Activated naive CD8-positive, alpha-beta T cell treated with anti-CD3 and anti-CD28 coated beads, Interleukin-2, amount 50 U/mL, for 24 hours (primary cell): ENCODE data around the gene R3HDM2.

Experiments used
- ATAC-seq: fragments of 150-1000 bp; cut with Tn5 transposase; one replicate; pipeline ENCODE4 v1.10.0; 2021
- DNase-seq: peaks from one replicate; pipeline ENCODE4 v3.0.0; 2021
- H3K27ac Mint-ChIP-seq: one replicate; pipeline ENCODE4 v1.8.0; 2021; ENCODE audit warnings: mild to moderate bottlenecking, mixed read lengths
- H3K27me3 Mint-ChIP-seq: one replicate; pipeline ENCODE4 v1.8.0; 2021; ENCODE audit warnings: mixed read lengths
- H3K36me3 Mint-ChIP-seq: one replicate; pipeline ENCODE4 v1.8.0; 2021; ENCODE audit warnings: low read depth, mixed read lengths
- H3K4me1 Mint-ChIP-seq: one replicate; pipeline ENCODE4 v1.8.0; 2021; ENCODE audit warnings: mixed read lengths
- H3K4me3 Mint-ChIP-seq: one replicate; pipeline ENCODE4 v1.8.0; 2021; ENCODE audit warnings: mild to moderate bottlenecking, moderate library complexity, mixed read lengths
- H3K9me3 Mint-ChIP-seq: one replicate; pipeline ENCODE4 v1.8.0; 2021; ENCODE audit warnings: mixed read lengths

R3HDM2 gene

DNA sequence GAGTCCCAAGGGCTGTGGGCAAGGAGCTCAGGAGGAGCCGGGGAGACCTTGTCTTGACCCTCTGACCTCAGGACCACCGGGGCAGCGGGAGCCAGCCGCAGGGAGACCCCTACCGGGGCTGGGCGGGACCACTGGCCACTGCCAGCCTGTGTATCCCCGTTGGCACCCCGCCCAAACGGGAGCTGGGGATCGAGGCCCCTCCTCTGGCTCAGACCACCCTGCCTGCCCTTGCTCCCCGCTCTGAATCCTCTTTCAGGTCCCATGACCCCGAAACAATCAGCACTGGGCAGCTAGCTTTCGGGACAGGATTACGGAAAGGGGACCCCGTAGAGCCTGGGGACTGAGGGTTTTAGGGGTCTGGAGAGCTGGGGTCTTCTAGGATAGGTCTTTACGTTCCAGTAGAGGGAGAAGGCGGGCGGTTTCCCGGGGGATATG, 30.0 kb upstream of the R3HDM2 start:
- H3K27me3 Mint-ChIP-seq: peaks cover 6% of the 10 kb centered on the region
- ATAC-seq (no peak), DNase-seq (no peak)
- H3K4me1 Mint-ChIP-seq: peaks cover 59% of the 10 kb centered on the region
- peak overlapping the region; percentile 84 for H3K4me3 Mint-ChIP-seq
- H3K27ac Mint-ChIP-seq: no peak overlapping the region
- H3K36me3 Mint-ChIP-seq: no peaks in the 10 kb centered on the region
- H3K9me3 Mint-ChIP-seq: no peaks in the 10 kb centered on the region

DNA sequence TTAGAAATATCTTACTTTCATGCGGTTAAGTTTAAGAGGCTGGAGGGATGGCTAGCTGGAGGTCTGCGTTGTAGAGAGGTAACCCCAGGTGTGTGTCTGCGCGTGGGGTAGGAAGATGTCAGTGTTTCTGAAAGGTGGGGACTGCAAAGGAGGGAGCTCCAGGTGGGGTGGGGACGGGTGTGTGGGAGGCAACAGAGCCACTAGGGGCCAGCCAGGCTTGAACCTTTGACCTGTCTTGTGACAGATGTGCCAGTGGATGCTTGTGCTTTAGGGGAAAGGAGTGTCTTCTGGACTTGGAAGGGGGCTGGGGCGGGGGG, 29.6 kb upstream of the R3HDM2 start:
- peaks cover 6% of the 10 kb centered on the region for H3K27me3 Mint-ChIP-seq
- no peaks in the 10 kb centered on the region for H3K36me3 Mint-ChIP-seq
- no peak for DNase-seq
- H3K4me3 Mint-ChIP-seq: peak overlapping the region; percentile 73
- peaks cover 62% of the 10 kb centered on the region for H3K4me1 Mint-ChIP-seq
- H3K27ac Mint-ChIP-seq: peak overlapping the region; percentile 3
- no peaks in the 10 kb centered on the region for H3K9me3 Mint-ChIP-seq
- ATAC-seq: no peak

GRCh38 chr12:57459750-57460467, 29.1 kb upstream of the R3HDM2 start, which contains the start of gene GLI1:
TSS of gene GLI1 (plus strand) at chr12:57459785. CDS start at chr12:57463692, 3,907 bp downstream.
- DNase-seq (no peak), ATAC-seq (no peak)
- no peaks in the 10 kb centered on the region for H3K36me3 Mint-ChIP-seq
- H3K4me1 Mint-ChIP-seq: peaks cover 65% of the 10 kb centered on the region
- peak within 1 kb of the TSS; percentile 89 for H3K4me3 Mint-ChIP-seq
- no peaks in the 10 kb centered on the region for H3K9me3 Mint-ChIP-seq
- H3K27ac Mint-ChIP-seq: peak within 1 kb of the TSS; percentile 83
- peaks cover 6% of the 10 kb centered on the region for H3K27me3 Mint-ChIP-seq

GRCh38 chr12:57459055-57459749, 28.4 kb upstream of the R3HDM2 start:
- peak; percentile 97 for DNase-seq
- Mint-ChIP-seq H3K27me3 (peaks cover 6% of the 10 kb centered on the region), H3K27ac (peak overlapping the region; percentile 83), H3K9me3 (no peaks in the 10 kb centered on the region), H3K36me3 (no peaks in the 10 kb centered on the region), H3K4me1 (peaks cover 65% of the 10 kb centered on the region), H3K4me3 (peak overlapping the region; percentile 89)
- ATAC-seq: peak; percentile 67

DNA sequence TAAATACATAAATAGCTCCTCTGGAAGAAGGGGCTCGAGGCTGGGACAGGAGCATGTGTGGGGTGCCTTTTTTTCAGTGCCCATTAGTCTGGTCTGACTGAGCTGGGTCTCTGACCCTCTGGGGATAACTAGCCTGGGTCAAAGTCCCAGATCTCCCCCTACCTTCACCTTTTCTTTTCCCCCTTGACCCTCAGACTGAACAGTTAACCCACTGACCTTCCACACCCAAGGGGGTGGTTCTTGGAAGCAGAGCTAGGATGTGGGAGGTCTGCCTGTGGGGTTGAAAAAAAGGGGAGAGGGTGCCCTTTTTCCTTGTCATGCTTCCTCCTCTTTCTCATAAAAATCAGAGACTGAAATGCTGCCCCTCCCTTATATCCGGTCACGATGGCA, 27.8 kb upstream of the R3HDM2 start:
- Mint-ChIP-seq H3K4me1 (peaks cover 60% of the 10 kb centered on the region), H3K36me3 (no peaks in the 10 kb centered on the region), H3K9me3 (no peaks in the 10 kb centered on the region), H3K27me3 (peaks cover 6% of the 10 kb centered on the region), H3K4me3 (peak overlapping the region; percentile 89), H3K27ac (peak overlapping the region; percentile 83)
- no peak for DNase-seq
- no peak for ATAC-seq

DNA sequence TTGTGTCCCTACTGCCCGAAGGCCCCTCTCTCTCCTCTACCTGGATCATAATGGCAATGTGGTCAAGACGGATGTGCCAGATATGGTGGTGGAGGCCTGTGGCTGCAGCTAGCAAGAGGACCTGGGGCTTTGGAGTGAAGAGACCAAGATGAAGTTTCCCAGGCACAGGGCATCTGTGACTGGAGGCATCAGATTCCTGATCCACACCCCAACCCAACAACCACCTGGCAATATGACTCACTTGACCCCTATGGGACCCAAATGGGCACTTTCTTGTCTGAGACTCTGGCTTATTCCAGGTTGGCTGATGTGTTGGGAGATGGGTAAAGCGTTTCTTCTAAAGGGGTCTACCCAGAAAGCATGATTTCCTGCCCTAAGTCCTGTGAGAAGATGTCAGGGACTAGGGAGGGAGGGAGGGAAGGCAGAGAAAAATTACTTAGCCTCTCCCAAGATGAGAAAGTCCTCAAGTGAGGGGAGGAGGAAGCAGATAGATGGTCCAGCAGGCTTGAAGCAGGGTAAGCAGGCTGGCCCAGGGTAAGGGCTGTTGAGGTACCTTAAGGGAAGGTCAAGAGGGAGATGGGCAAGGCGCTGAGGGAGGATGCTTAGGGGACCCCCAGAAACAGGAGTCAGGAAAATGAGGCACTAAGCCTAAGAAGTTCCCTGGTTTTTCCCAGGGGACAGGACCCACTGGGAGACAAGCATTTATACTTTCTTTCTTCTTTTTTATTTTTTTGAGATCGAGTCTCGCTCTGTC, 26.1 kb upstream of the R3HDM2 start:
- ATAC-seq (no peak), DNase-seq (no peak)
- Mint-ChIP-seq H3K27ac (no peak overlapping the region), H3K27me3 (peaks cover 9% of the 10 kb centered on the region), H3K4me1 (peaks cover 60% of the 10 kb centered on the region), H3K36me3 (no peaks in the 10 kb centered on the region), H3K9me3 (no peaks in the 10 kb centered on the region), H3K4me3 (no peak overlapping the region)

- Mint-ChIP-seq H3K4me3 (peak overlapping the region; percentile 77), H3K9me3 (no peaks in the 10 kb centered on the region), H3K4me1 (peaks cover 62% of the 10 kb centered on the region), H3K36me3 (no peaks in the 10 kb centered on the region), H3K27ac (peak overlapping the region; percentile 41), H3K27me3 (peaks cover 9% of the 10 kb centered on the region)
- DNase-seq (peak; percentile 63), ATAC-seq (peak; percentile 53)
Measured at GRCh38 chr12:57456145-57456700, 25.4 kb upstream of the R3HDM2 start.

GRCh38 chr12:57455374-57456144, 24.7 kb upstream of the R3HDM2 start:
- Mint-ChIP-seq H3K27ac (peak overlapping the region; percentile 52), H3K36me3 (no peaks in the 10 kb centered on the region), H3K4me3 (peak overlapping the region; percentile 77), H3K9me3 (no peaks in the 10 kb centered on the region), H3K27me3 (peaks cover 7% of the 10 kb centered on the region), H3K4me1 (peaks cover 64% of the 10 kb centered on the region)
- no peak for ATAC-seq
- DNase-seq: no peak

DNA sequence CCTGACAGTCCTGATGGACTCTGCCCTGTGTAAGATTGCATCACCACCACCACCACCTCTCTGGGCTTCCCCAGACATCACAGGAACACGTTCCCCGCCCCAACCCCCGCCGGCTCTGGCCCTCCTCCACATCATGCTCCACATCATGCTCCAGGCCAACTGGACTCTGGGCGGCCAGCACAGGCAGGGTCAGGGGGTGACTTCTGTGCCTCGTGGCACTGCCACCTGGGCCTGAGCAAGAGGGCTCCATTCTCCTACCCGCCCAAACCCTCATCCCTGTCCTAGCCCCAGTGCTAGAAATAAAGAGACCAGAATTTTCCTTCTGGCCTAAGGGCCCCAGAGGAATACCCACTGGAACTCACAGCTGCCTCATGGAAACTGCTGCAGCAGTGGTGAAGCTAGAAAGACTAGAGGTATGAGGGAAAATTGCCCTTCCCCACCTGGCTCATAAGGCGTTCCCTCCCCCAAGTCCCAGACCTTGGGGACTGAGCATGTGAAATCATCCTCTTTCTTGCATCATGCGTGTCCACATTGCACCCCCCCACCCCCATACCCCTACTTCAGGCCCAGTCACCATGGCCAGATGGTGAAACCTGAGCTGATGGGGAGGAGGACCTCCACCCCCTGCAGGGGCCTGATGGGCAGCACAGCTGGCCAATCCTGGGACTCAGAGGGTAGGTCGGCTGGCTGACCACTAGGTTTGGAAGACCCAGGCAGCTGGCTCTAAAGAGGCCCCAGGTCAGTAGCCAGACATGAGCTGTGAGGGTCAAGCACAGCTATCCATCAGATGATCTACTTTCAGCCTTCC, 23.9 kb upstream of the R3HDM2 start, which contains the start of gene INHBE:
TSS of gene INHBE (plus strand) at position 742 of the 808 bp plus-strand sequence. CDS start 230 bp downstream, outside the sequence.
- Mint-ChIP-seq H3K27ac (peak within 1 kb of the TSS; percentile 72), H3K27me3 (peaks cover 3% of the 10 kb centered on the region), H3K4me1 (peaks cover 59% of the 10 kb centered on the region), H3K9me3 (no peaks in the 10 kb centered on the region), H3K36me3 (no peaks in the 10 kb centered on the region), H3K4me3 (peak within 1 kb of the TSS; percentile 77)
- peak; percentile 50 for DNase-seq
- ATAC-seq: peak; percentile 11

DNA sequence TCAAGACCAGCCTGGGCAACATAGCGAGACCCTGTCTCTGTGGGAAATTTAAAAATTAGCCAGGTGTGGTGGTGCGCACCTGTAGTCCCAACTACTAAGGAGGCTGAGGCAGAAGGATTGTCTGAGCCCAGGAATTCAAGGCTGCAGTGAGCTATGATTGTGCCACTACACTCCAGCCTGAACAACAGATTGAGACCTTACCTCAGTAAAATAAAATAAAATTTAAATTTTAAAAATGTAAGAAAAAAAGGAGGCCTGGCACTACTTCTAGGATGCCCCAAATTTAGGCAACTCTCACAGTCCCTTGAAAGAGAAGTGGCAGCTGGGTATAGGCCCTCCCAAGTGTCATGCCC, 23.3 kb upstream of the R3HDM2 start:
- H3K4me3 Mint-ChIP-seq: no peak overlapping the region
- H3K4me1 Mint-ChIP-seq: peaks cover 56% of the 10 kb centered on the region
- peak overlapping the region; percentile 72 for H3K27ac Mint-ChIP-seq
- ATAC-seq (no peak), DNase-seq (no peak)
- no peaks in the 10 kb centered on the region for H3K36me3 Mint-ChIP-seq
- no peaks in the 10 kb centered on the region for H3K9me3 Mint-ChIP-seq
- H3K27me3 Mint-ChIP-seq: peaks cover 3% of the 10 kb centered on the region

DNA sequence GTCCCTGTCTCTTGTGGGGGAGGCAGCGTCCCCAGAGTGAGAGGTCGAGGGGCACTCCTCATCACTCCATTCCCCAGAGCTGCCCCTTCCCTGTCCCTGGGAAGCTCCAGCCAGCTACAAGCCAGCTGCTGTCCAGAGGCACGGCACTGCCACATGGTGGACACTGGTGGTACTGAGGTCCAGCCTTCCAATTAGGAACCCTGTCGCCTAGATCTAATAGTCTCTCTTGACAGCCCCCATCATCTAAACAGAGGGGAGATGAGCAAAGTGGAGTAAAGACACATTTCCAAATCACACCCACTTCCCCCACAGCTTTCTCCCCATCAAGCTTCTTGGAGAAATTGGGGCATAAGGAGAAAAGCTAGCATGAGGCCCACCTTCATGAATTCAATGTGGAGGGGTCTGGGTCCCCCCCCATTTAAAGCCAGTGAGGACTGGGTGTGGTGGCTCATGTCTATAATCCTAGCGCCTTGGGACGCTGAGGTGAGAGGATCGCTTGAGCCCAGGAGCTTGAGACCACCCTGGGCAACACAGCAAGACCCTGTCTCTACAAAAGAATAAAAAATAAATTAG, 22.2 kb upstream of the R3HDM2 start:
- H3K4me1 Mint-ChIP-seq: peaks cover 45% of the 10 kb centered on the region
- H3K4me3 Mint-ChIP-seq: peak overlapping the region; percentile 61
- peak; percentile 23 for ATAC-seq
- H3K36me3 Mint-ChIP-seq: no peaks in the 10 kb centered on the region
- H3K27ac Mint-ChIP-seq: peak overlapping the region; percentile 70
- peak; percentile 78 for DNase-seq
- peaks cover 3% of the 10 kb centered on the region for H3K27me3 Mint-ChIP-seq
- no peaks in the 10 kb centered on the region for H3K9me3 Mint-ChIP-seq

DNA sequence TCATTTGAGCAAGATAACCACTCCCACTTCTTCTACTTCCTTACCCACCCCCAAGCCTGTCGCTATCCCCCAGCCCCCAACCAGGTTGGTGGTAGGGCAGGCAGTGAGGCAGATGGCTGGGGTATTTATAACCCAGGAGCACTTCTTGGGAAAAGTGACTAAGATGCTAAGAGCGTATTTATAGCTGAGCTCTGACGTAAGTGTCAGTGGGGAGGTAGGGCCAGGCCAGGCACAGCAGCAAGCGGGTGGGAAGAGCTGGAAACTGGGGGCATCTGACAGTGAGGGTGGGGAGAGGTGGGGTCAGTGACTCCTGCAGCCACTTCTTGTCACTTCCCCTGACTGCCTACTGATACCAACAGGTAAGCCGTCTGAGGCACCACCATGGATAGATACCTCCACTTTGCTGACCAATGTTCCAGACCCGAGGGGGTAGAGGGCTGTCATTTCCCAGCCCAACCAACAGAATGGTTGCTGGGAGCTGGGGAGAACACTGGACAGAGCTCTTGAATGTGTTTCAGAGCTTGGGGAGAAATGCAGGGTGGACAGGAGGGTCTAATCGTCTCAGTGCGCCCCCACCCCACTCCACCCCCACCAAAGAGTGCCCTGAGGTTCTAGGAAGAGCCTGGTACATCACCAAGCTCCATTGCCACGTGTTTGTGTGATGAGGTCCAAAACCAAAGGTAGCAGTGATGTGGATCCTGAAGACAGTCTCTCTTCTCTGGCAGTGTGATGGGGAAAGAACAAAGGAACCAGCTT, 21.5 kb upstream of the R3HDM2 start:
- Mint-ChIP-seq H3K36me3 (no peaks in the 10 kb centered on the region), H3K4me1 (peaks cover 43% of the 10 kb centered on the region), H3K4me3 (peak overlapping the region; percentile 61), H3K9me3 (no peaks in the 10 kb centered on the region), H3K27ac (peak overlapping the region; percentile 70), H3K27me3 (peaks cover 3% of the 10 kb centered on the region)
- ATAC-seq: peak; percentile 69
- peak; percentile 47 for DNase-seq
